ENCODE results near the gene SEZ6.

The SEZ6 gene

GRCh38 chr17:28986714-28987655, 18.8 kb downstream of the SEZ6 start:
- no peak for TF ChIP-seq TCF4 (CRISPR knock-in tag; IDR thresholded peaks at IDR 0.05; ENCODE audit: borderline replicate concordance)
- TF ChIP-seq CSRNP3 (CRISPR knock-in tag; IDR thresholded peaks at IDR 0.05), result no peak
- TF ChIP-seq GLIS3 (CRISPR knock-in tag; IDR thresholded peaks at IDR 0.05), result no peak
- no peak for TF ChIP-seq BACH2 (CRISPR knock-in tag; IDR thresholded peaks at IDR 0.05; ENCODE audit: borderline replicate concordance)
- TF ChIP-seq ZFP3 (CRISPR knock-in tag; IDR thresholded peaks at IDR 0.05), result no peak
- TF ChIP-seq ZNF565 (CRISPR knock-in tag; conservative IDR thresholded peaks at IDR 0.05; ENCODE audit: low read depth), result no peak
- no peak for TF ChIP-seq ISL1 (CRISPR knock-in tag; IDR thresholded peaks at IDR 0.05)
- TF ChIP-seq PATZ1 (CRISPR knock-in tag; IDR thresholded peaks at IDR 0.05; ENCODE audit: borderline replicate concordance), result no peak
- TF ChIP-seq TOX (CRISPR knock-in tag; IDR thresholded peaks at IDR 0.05; ENCODE audit: borderline replicate concordance), result no peak
- TF ChIP-seq POU6F1 (CRISPR knock-in tag; IDR thresholded peaks at IDR 0.05; ENCODE audit: borderline replicate concordance, low read depth), result no peak

GRCh38 chr17:28985950-28986713, 19.7 kb downstream of the SEZ6 start:
- no peak for ATAC-seq
- no peak for TF ChIP-seq CREB5 (CRISPR knock-in tag; IDR thresholded peaks at IDR 0.05; ENCODE audit: low read depth)
- TF ChIP-seq ZFP30 (CRISPR knock-in tag; IDR thresholded peaks at IDR 0.05), result no peak
- TF ChIP-seq TOX (CRISPR knock-in tag; IDR thresholded peaks at IDR 0.05; ENCODE audit: borderline replicate concordance), result no peak
- no peak for TF ChIP-seq ZC3H10 (CRISPR knock-in tag; IDR thresholded peaks at IDR 0.05)
- no peak for TF ChIP-seq POU6F1 (CRISPR knock-in tag; IDR thresholded peaks at IDR 0.05; ENCODE audit: borderline replicate concordance, low read depth)
- no peak for TF ChIP-seq ISL1 (CRISPR knock-in tag; IDR thresholded peaks at IDR 0.05)
- no peak for TF ChIP-seq TCF4 (CRISPR knock-in tag; IDR thresholded peaks at IDR 0.05; ENCODE audit: borderline replicate concordance)
- no peak for TF ChIP-seq TSHZ2 (CRISPR knock-in tag; IDR thresholded peaks at IDR 0.05)
- no peak for TF ChIP-seq BACH2 (CRISPR knock-in tag; IDR thresholded peaks at IDR 0.05; ENCODE audit: borderline replicate concordance)
- TF ChIP-seq ZNF70 (CRISPR knock-in tag; IDR thresholded peaks at IDR 0.05), result no peak
- no peak for TF ChIP-seq SNAI2 (CRISPR knock-in tag; IDR thresholded peaks at IDR 0.05)
- TF ChIP-seq GLIS3 (CRISPR knock-in tag; IDR thresholded peaks at IDR 0.05), result no peak
- TF ChIP-seq PATZ1 (CRISPR knock-in tag; IDR thresholded peaks at IDR 0.05; ENCODE audit: borderline replicate concordance), result no peak
- TF ChIP-seq OSR1 (CRISPR knock-in tag; IDR thresholded peaks at IDR 0.05), result no peak
- TF ChIP-seq CSRNP3 (CRISPR knock-in tag; IDR thresholded peaks at IDR 0.05), result no peak
- TF ChIP-seq PPARA (CRISPR knock-in tag; IDR thresholded peaks at IDR 0.05; ENCODE audit: borderline replicate concordance), result no peak
- no peak for TF ChIP-seq RARB (CRISPR knock-in tag; IDR thresholded peaks at IDR 0.05)
- no peak for TF ChIP-seq CSDC2 (CRISPR knock-in tag; IDR thresholded peaks at IDR 0.05)
- TF ChIP-seq ARNTL (CRISPR knock-in tag; IDR thresholded peaks at IDR 0.05; ENCODE audit: borderline replicate concordance, low read depth), result no peak
- no peak for TF ChIP-seq ZFP3 (CRISPR knock-in tag; IDR thresholded peaks at IDR 0.05)

More at GRCh38 chr17:28986714-28987655, 18.8 kb downstream of the SEZ6 start:
- no peak for ATAC-seq

Data from SK-N-SH treated with all-trans-retinoic acid at 6 μM for 48 hours (cell line).